IMR-90 (cell line): ENCODE measurements around the gene AKAP5. TPM values are rescaled to one million over a fixed set of nuclear protein-coding genes. Genes with fewer than 3 reads are reported as not detected.

Source experiments
- ATAC-seq: fragments of 200-7000 bp; cut with Tn5 transposase; 2 replicates; pipeline ENCODE4 v1.9.1; 2020; ENCODE audit warnings: low read depth, mild to moderate bottlenecking, moderate library complexity
- BruUV-seq: library from RNA; stranded (reverse); fragments of 400-500 nt; replicated peaks from 2 replicates; lab custom pipeline; 2021; lab: Mats Ljungman, UMichigan
- CTCF ChIA-PET: fragments of 300-600 bp; formaldehyde crosslinking; extraction: SDS; loops from one replicate; lab custom pipeline; 2021; ENCODE audit warnings: antibody characterized with exemption; lab: Yijun Ruan, JAX
- POLR2A ChIA-PET: fragments of 300-600 bp; sonication (Branson Sonifier 250); formaldehyde crosslinking; loops from one replicate; lab custom pipeline; 2022; ENCODE audit warnings: antibody characterized with exemption; ENCODE audit not compliant: unreplicated experiment; lab: Charles Lee
- DNase-seq: peaks from one replicate; pipeline ENCODE4 v3.0.0; 2013
- H2AFZ ChIP-seq: replicated peaks from 2 replicates; pipeline ENCODE3; 2013; ENCODE audit warnings: low read length, mild to moderate bottlenecking; ENCODE audit not compliant: poor library complexity
- H2AK5ac ChIP-seq: 2 replicates; pipeline ENCODE4 v1.6.1; 2013; ENCODE audit warnings: low read depth, low read length, inconsistent platforms
- H2AK9ac ChIP-seq: replicated peaks from 2 replicates; pipeline ENCODE3; 2013; ENCODE audit warnings: mild to moderate bottlenecking, low read depth, low read length, moderate library complexity; ENCODE audit not compliant: poor library complexity
- H2BK120ac ChIP-seq: 2 replicates; pipeline ENCODE4 v1.6.1; 2013; ENCODE audit warnings: low read depth, low read length, inconsistent platforms
- H2BK15ac ChIP-seq: 3 replicates; pipeline ENCODE4 v1.6.1; 2013; ENCODE audit warnings: low read depth, low read length, inconsistent platforms
- H2BK20ac ChIP-seq: 2 replicates; pipeline ENCODE4 v1.6.1; 2013; ENCODE audit warnings: low read depth, mild to moderate bottlenecking, inconsistent platforms, low read length, moderate library complexity
- H2BK5ac ChIP-seq: 2 replicates; pipeline ENCODE4 v1.6.1; 2013; ENCODE audit warnings: mild to moderate bottlenecking, low read depth, low read length, inconsistent platforms; ENCODE audit not compliant: poor library complexity, severe bottlenecking
- H3K14ac ChIP-seq: replicated peaks from 2 replicates; pipeline ENCODE4 v1.6.1; 2013; ENCODE audit warnings: low read depth, low read length, inconsistent platforms
- H3K18ac ChIP-seq: 2 replicates; pipeline ENCODE4 v1.6.1; 2013; ENCODE audit warnings: low read depth, low read length, control low read depth
- H3K23ac ChIP-seq: 2 replicates; pipeline ENCODE4 v1.6.1; 2013; ENCODE audit warnings: low read depth, low read length, inconsistent platforms
- H3K27ac ChIP-seq: 2 replicates; pipeline ENCODE4 v1.5.1; 2013; ENCODE audit warnings: mild to moderate bottlenecking, control low read depth, low read length; ENCODE audit not compliant: insufficient read depth
- H3K27me3 ChIP-seq: 2 replicates; pipeline ENCODE4 v1.6.1; 2013; ENCODE audit warnings: low read length; ENCODE audit not compliant: control insufficient read depth, insufficient read depth
- H3K36me3 ChIP-seq: 2 replicates; pipeline ENCODE4 v1.6.1; 2013; ENCODE audit warnings: low read length, mixed read lengths; ENCODE audit not compliant: control insufficient read depth, insufficient read depth
- H3K4ac ChIP-seq: 2 replicates; pipeline ENCODE4 v1.6.1; 2013; ENCODE audit warnings: low read depth, low read length, inconsistent platforms
- H3K4me1 ChIP-seq: 2 replicates; pipeline ENCODE4 v1.6.1; 2013; ENCODE audit warnings: low read length, mixed read lengths; ENCODE audit not compliant: control insufficient read depth, insufficient read depth
- H3K4me2 ChIP-seq: 2 replicates; pipeline ENCODE4 v1.6.1; 2013; ENCODE audit warnings: low read depth, mild to moderate bottlenecking, control low read depth, low read length, moderate library complexity
- H3K4me3 ChIP-seq: 2 replicates; pipeline ENCODE4 v1.5.1; 2013; ENCODE audit warnings: low read depth, mild to moderate bottlenecking, control low read depth, low read length, moderate library complexity; ENCODE audit not compliant: insufficient read depth
- H3K56ac ChIP-seq: 2 replicates; pipeline ENCODE4 v1.6.1; 2013; ENCODE audit warnings: low read length, inconsistent platforms; ENCODE audit not compliant: insufficient read depth; ENCODE audit errors: extremely low read depth
- H3K79me1 ChIP-seq, 2 experiments: 2 replicates each; pipeline ENCODE4 v1.6.1; 2013; ENCODE audit warnings: low read length in 2 of 2, inconsistent platforms in 1 of 2, low read depth in 1 of 2
- H3K9ac ChIP-seq: 2 replicates; pipeline ENCODE4 v1.6.1; 2013; ENCODE audit warnings: low read depth, low read length, control low read depth
- H3K9me1 ChIP-seq: 2 replicates; pipeline ENCODE4 v1.6.1; 2013; ENCODE audit warnings: low read length, inconsistent platforms; ENCODE audit not compliant: insufficient read depth
- H3K9me3 ChIP-seq: 2 replicates; pipeline ENCODE4 v1.6.1; 2013; ENCODE audit warnings: low read length; ENCODE audit not compliant: control insufficient read depth, insufficient read depth
- H4K20me1 ChIP-seq: 2 replicates; pipeline ENCODE4 v1.6.1; 2013; ENCODE audit warnings: low read length, inconsistent platforms; ENCODE audit not compliant: insufficient read depth
- H4K5ac ChIP-seq: 2 replicates; pipeline ENCODE4 v1.6.1; 2013; ENCODE audit warnings: mild to moderate bottlenecking, low read depth, low read length, control low read depth
- H4K8ac ChIP-seq, 2 experiments: 2 replicates each; pipeline ENCODE4 v1.6.1; 2013; ENCODE audit warnings: low read depth in 2 of 2, low read length in 2 of 2, control low read depth in 1 of 2, inconsistent platforms in 1 of 2
- H4K91ac ChIP-seq: 2 replicates; pipeline ENCODE4 v1.6.1; 2013; ENCODE audit warnings: low read depth, low read length, inconsistent platforms; ENCODE audit not compliant: insufficient read depth
- BHLHE40 ChIP-seq: fragments of 150-350 bp; IDR thresholded peaks from 2 replicates; pipeline ENCODE4 v1.6.1; 2016; ENCODE audit warnings: mild to moderate bottlenecking, low read depth, low read length
- CEBPB ChIP-seq: IDR thresholded peaks from 2 replicates; pipeline ENCODE4 v1.6.1; 2012; ENCODE audit warnings: low read depth, low read length, improper control_type of control experiment
- CHD1 ChIP-seq: IDR thresholded peaks from 2 replicates; pipeline ENCODE4 v1.6.1; 2012; ENCODE audit warnings: low read depth, low read length, improper control_type of control experiment
- CTCF ChIP-seq: conservative IDR thresholded peaks from 2 replicates; pipeline ENCODE4 v1.5.1; 2012; ENCODE audit warnings: mild to moderate bottlenecking, low read depth, low read length, improper control_type of control experiment
- ELK1 ChIP-seq: fragments of 150-350 bp; IDR thresholded peaks from 2 replicates; pipeline ENCODE4 v1.6.1; 2016; ENCODE audit warnings: low read depth, mild to moderate bottlenecking, low read length, moderate library complexity, borderline replicate concordance
- FOS ChIP-seq: fragments of 150-350 bp; IDR thresholded peaks from 2 replicates; pipeline ENCODE4 v1.6.1; 2016; ENCODE audit warnings: low read depth, low read length
- MAFK ChIP-seq: IDR thresholded peaks from 2 replicates; pipeline ENCODE4 v1.6.1; 2012; ENCODE audit warnings: low read depth, low read length, improper control_type of control experiment
- MAZ ChIP-seq: IDR thresholded peaks from 2 replicates; pipeline ENCODE4 v1.6.1; 2012; ENCODE audit warnings: low read depth, mild to moderate bottlenecking, low read length, improper control_type of control experiment, moderate library complexity, borderline replicate concordance
- MXI1 ChIP-seq: IDR thresholded peaks from 2 replicates; pipeline ENCODE4 v1.6.1; 2012; ENCODE audit warnings: low read depth, mild to moderate bottlenecking, low read length, moderate library complexity, borderline replicate concordance
- NFE2L2 ChIP-seq: fragments of 150-350 bp; IDR thresholded peaks from 2 replicates; pipeline ENCODE4 v1.6.1; 2016; ENCODE audit warnings: low read depth, mild to moderate bottlenecking, low read length
- POLR2A ChIP-seq: IDR thresholded peaks from 2 replicates; pipeline ENCODE4 v1.6.1; 2012; ENCODE audit warnings: mild to moderate bottlenecking, low read depth, low read length
- RAD21 ChIP-seq: IDR thresholded peaks from 2 replicates; pipeline ENCODE4 v1.6.1; 2012; ENCODE audit warnings: low read length, improper control_type of control experiment
- RCOR1 ChIP-seq: IDR thresholded peaks from 2 replicates; pipeline ENCODE4 v1.6.1; 2012; ENCODE audit warnings: mild to moderate bottlenecking, low read length, improper control_type of control experiment; ENCODE audit not compliant: insufficient replicate concordance
- RFX5 ChIP-seq: IDR thresholded peaks from 2 replicates; pipeline ENCODE4 v1.8.0; 2012; ENCODE audit warnings: low read depth, mild to moderate bottlenecking, low read length, moderate library complexity
- SMC3 ChIP-seq: fragments of 150-350 bp; IDR thresholded peaks from 2 replicates; pipeline ENCODE4 v1.6.1; 2016; ENCODE audit warnings: low read depth, mild to moderate bottlenecking, antibody characterized with exemption, low read length, moderate library complexity
- USF2 ChIP-seq: fragments of 150-350 bp; IDR thresholded peaks from 2 replicates; pipeline ENCODE4 v1.6.1; 2017; ENCODE audit warnings: mild to moderate bottlenecking, antibody characterized with exemption, low read length, low read depth
- WGBS, 2 experiments: methylation state at CpG; one replicate each; pipeline versions ENCODE4 v1.1.5 to v1.1.7; 2013; ENCODE audit warnings: missing lambda C conversion rate in 2 of 2; ENCODE audit not compliant: insufficient read length in 1 of 2; ENCODE audit errors: extremely low coverage in 2 of 2; 5-methylcytosine and 5-hydroxymethylcytosine counted together
- dilution Hi-C: fragments of 300-500 bp; cut with HindIII; formaldehyde crosslinking; loops from one replicate; pipeline ENCODE4 v1.14.3; 2018; ENCODE audit warnings: low sequenced_read_pairs; ENCODE audit not compliant: unreplicated experiment
- in situ Hi-C: fragments of 300-500 bp; cut with MboI; formaldehyde crosslinking; loops from 3 replicates; pipeline ENCODE4 v1.14.3; 2019; ENCODE audit warnings: low sequenced_read_pairs, inconsistent platforms, mixed read lengths
- intact Hi-C: fragments of 100-400 bp; cut with micrococcal nuclease; formaldehyde crosslinking; loops from 2 replicates; pipeline ENCODE4 v1.10.0; 2022
- polyA plus RNA-seq, 3 experiments: library from polyadenylated mRNA; depleted of rRNA; stranded (reverse); fragments of >200 nt; gene quantifications; 2 replicates each; pipeline ENCODE4 v1.2.3, GENCODE V29; 2012; ENCODE audit warnings: low replicate concordance in 1 of 3
- total RNA-seq: library from RNA; depleted of rRNA; stranded (reverse); fragments of >200 nt; gene quantifications from 2 replicates; pipeline ENCODE4 v1.2.3, GENCODE V29; 2012

AKAP5 gene
- total and polyA plus RNA-seq, 2 of the 4 experiments (the other 2 are of a cell fraction) = 0.21 to 0.72 TPM

GRCh38 chr14:64516969-64517368 is 51.7 kb downstream of the AKAP5 start:
- intact Hi-C loops (no loop called here), in situ Hi-C loops (no loop called here), dilution Hi-C loops (no loop called here)
- Histone ChIP-seq H4K20me1 (peaks cover 90% of the 10 kb centered on the region), H3K27me3 (no peaks in the 10 kb centered on the region), H3K56ac (no peak overlapping the region), H2AK9ac (no peak overlapping the region), H4K91ac (no peak overlapping the region), H3K18ac (no peak overlapping the region), H4K8ac (no peak overlapping the region), H3K79me1 (peaks cover 9 to 54% of the 10 kb centered on the region in 2 experiments), H3K36me3 (peaks cover 5% of the 10 kb centered on the region), H2BK120ac (no peak overlapping the region), H3K23ac (no peak overlapping the region), H3K4ac (no peak overlapping the region), H2AFZ (no peak overlapping the region), H4K5ac (no peak overlapping the region), H3K4me3 (no peak overlapping the region), H2BK20ac (no peak overlapping the region), H3K4me1 (peaks cover 3% of the 10 kb centered on the region; the same call in 1 of the 2 replicates), H3K9ac (no peak overlapping the region), H3K27ac (no peak overlapping the region), H2AK5ac (no peak overlapping the region), H3K9me1 (peaks cover 6% of the 10 kb centered on the region; the same call in 1 of the 2 replicates), H2BK15ac (no peak overlapping the region), H3K14ac (no peak overlapping the region), H2BK5ac (no peak overlapping the region), H3K4me2 (no peak overlapping the region), H3K9me3 (no peaks in the 10 kb centered on the region)
- WGBS, 2 experiments = no CpG with 5 or more reads among the region's 1 CpG
- ATAC-seq (no peak), DNase-seq (no peak)
- ChIA-PET CTCF (no interaction called here), POLR2A (no interaction called here)
- no TSS peak for BruUV-seq
- TF ChIP-seq CHD1 = no peak
- no peak for TF ChIP-seq BHLHE40
- TF ChIP-seq RCOR1 = no peak
- no peak for TF ChIP-seq MAFK
- no peak for TF ChIP-seq RFX5
- no peak for TF ChIP-seq POLR2A
- TF ChIP-seq MXI1 = no peak
- TF ChIP-seq CEBPB = no peak
- no peak for TF ChIP-seq NFE2L2
- no peak for TF ChIP-seq USF2
- TF ChIP-seq ELK1 = no peak
- no peak for TF ChIP-seq RAD21
- no peak for TF ChIP-seq CTCF
- TF ChIP-seq FOS = no peak
- no peak for TF ChIP-seq MAZ
- TF ChIP-seq SMC3 = no peak
